Activated B cell treated with CpG ODN at 0.5 μM for 24 hours (primary cell): Measurements from ENCODE around the gene MPPED2. TPM values are rescaled to one million over a fixed set of nuclear protein-coding genes. Genes with fewer than 3 reads are reported as not detected.

Experiments
- ATAC-seq: fragments of 200-7000 bp; cut with Tn5 transposase; one replicate; pipeline ENCODE4 v1.10.0; 2021; ENCODE audit warnings: low read depth, mild to moderate bottlenecking, moderate library complexity
- CTCF ChIA-PET: fragments of 350-600 bp; sonication (Branson Sonifier 250); formaldehyde crosslinking; loops from one replicate; lab custom pipeline; 2021; ENCODE audit warnings: antibody characterized with exemption; lab: Charles Lee
- POLR2A ChIA-PET: fragments of 350-600 bp; sonication (Branson Sonifier 250); formaldehyde crosslinking; loops from one replicate; lab custom pipeline; 2021; ENCODE audit warnings: antibody characterized with exemption; lab: Charles Lee
- DNase-seq: peaks from one replicate; pipeline ENCODE4 v3.0.0; 2022
- H3K27ac Mint-ChIP-seq: one replicate; pipeline ENCODE4 v1.8.0; 2020; ENCODE audit warnings: mixed read lengths
- H3K27me3 Mint-ChIP-seq: one replicate; pipeline ENCODE4 v1.8.0; 2021; ENCODE audit warnings: mixed read lengths
- H3K36me3 Mint-ChIP-seq: one replicate; pipeline ENCODE4 v1.8.0; 2021; ENCODE audit warnings: low read depth, mixed read lengths
- H3K4me1 Mint-ChIP-seq: one replicate; pipeline ENCODE4 v1.8.0; 2021; ENCODE audit warnings: mixed read lengths
- H3K4me3 Mint-ChIP-seq: one replicate; pipeline ENCODE4 v1.8.0; 2020; ENCODE audit warnings: mild to moderate bottlenecking, mixed read lengths
- H3K9me3 Mint-ChIP-seq: one replicate; pipeline ENCODE4 v1.8.0; 2020; ENCODE audit warnings: mixed read lengths
- CTCF ChIP-seq: fragments of 200-600 bp; IDR thresholded peaks from one replicate; pipeline ENCODE4 v1.8.0; 2022; ENCODE audit warnings: antibody characterized with exemption, mild to moderate bottlenecking
- intact Hi-C: fragments of 100-400 bp; cut with micrococcal nuclease; formaldehyde crosslinking; loops from one replicate; pipeline ENCODE4 v1.15.1; 2024
- total RNA-seq: library from RNA; stranded (reverse); gene quantifications from 2 replicates; pipeline ENCODE4 v1.2.3, GENCODE V29; 2022

Gene MPPED2
- total RNA-seq, 1 donor from 2014 or later, result 1.7 TPM

- no peak for TF ChIP-seq CTCF
- ChIA-PET POLR2A (no interaction called here), CTCF (no interaction called here)
- no peak for ATAC-seq
- Mint-ChIP-seq H3K27ac (no peak overlapping the region), H3K36me3 (no peaks in the 10 kb centered on the region), H3K4me3 (no peak overlapping the region), H3K4me1 (peaks cover 5% of the 10 kb centered on the region), H3K9me3 (no peaks in the 10 kb centered on the region), H3K27me3 (peaks cover 26% of the 10 kb centered on the region)
- no peak for DNase-seq
- intact Hi-C loops, result loop anchor here (10.0 kb wide), 1 partner anchor 235 kb away; no protein-coding TSS in a partner anchor
Observed at GRCh38 chr11:30579415-30580175, 6.6 kb downstream of the MPPED2 start.

- Mint-ChIP-seq H3K27me3 (peaks cover 16% of the 10 kb centered on the region), H3K4me3 (no peak overlapping the region)
- POLR2A ChIA-PET, result no interaction called here
Observed at GRCh38 chr11:30578406-30578805, 7.7 kb downstream of the MPPED2 start.

GRCh38 chr11:30573951-30574350 lies 12.2 kb downstream of the MPPED2 start:
- intact Hi-C loops, result no loop called here
- DNase-seq (no peak), ATAC-seq (no peak)
- no peaks in the 10 kb centered on the region for H3K4me1 Mint-ChIP-seq
- no peak overlapping the region for H3K4me3 Mint-ChIP-seq
- H3K9me3 Mint-ChIP-seq, result no peaks in the 10 kb centered on the region
- TF ChIP-seq CTCF, result no peak
- CTCF ChIA-PET, result no interaction called here
- no peaks in the 10 kb centered on the region for H3K36me3 Mint-ChIP-seq
- H3K27ac Mint-ChIP-seq, result no peak overlapping the region
- POLR2A ChIA-PET, result interaction anchor here (0.6 kb wide), 1 partner anchor 79 kb away, joined by 3 read pairs; no protein-coding TSS in a partner anchor
- peaks cover 2% of the 10 kb centered on the region for H3K27me3 Mint-ChIP-seq

More at GRCh38 chr11:30578406-30578805, 7.7 kb downstream of the MPPED2 start:
- Mint-ChIP-seq H3K27ac (no peak overlapping the region), H3K4me1 (no peaks in the 10 kb centered on the region), H3K36me3 (no peaks in the 10 kb centered on the region), H3K9me3 (no peaks in the 10 kb centered on the region)
- DNase-seq (no peak), ATAC-seq (no peak)
- intact Hi-C loops, result no loop called here
- CTCF ChIA-PET, result no interaction called here
- no peak for TF ChIP-seq CTCF

- POLR2A ChIA-PET, result no interaction called here
- DNase-seq, result no peak
- no peak for TF ChIP-seq CTCF
- no peak for ATAC-seq
- H3K4me1 Mint-ChIP-seq, result no peaks in the 10 kb centered on the region
- CTCF ChIA-PET, result no interaction called here
- H3K27ac Mint-ChIP-seq, result no peak overlapping the region
- H3K27me3 Mint-ChIP-seq, result peaks cover 2% of the 10 kb centered on the region
- H3K4me3 Mint-ChIP-seq, result no peak overlapping the region
- H3K9me3 Mint-ChIP-seq, result no peaks in the 10 kb centered on the region
- H3K36me3 Mint-ChIP-seq, result no peaks in the 10 kb centered on the region
- intact Hi-C loops, result no loop called here
Observed at GRCh38 chr11:30568931-30569330, 17.2 kb downstream of the MPPED2 start.

- no peak for ATAC-seq
- Mint-ChIP-seq H3K27ac (no peak overlapping the region), H3K4me1 (no peaks in the 10 kb centered on the region), H3K4me3 (no peak overlapping the region), H3K27me3 (peaks cover 2% of the 10 kb centered on the region), H3K36me3 (no peaks in the 10 kb centered on the region), H3K9me3 (no peaks in the 10 kb centered on the region)
- ChIA-PET POLR2A (no interaction called here), CTCF (no interaction called here)
- intact Hi-C loops, result no loop called here
- DNase-seq, result no peak
- no peak for TF ChIP-seq CTCF
Observed at GRCh38 chr11:30567644-30568043, 18.5 kb downstream of the MPPED2 start.
